ENCODE data around the gene CHMP5. TPM values are rescaled to one million over a fixed set of nuclear protein-coding genes. Genes with fewer than 3 reads are reported as not detected.

CHMP5 gene
- total RNA-seq, 4 donors from 2014 or later: 43.7 to 60.3 (median 50.7) TPM

DNA sequence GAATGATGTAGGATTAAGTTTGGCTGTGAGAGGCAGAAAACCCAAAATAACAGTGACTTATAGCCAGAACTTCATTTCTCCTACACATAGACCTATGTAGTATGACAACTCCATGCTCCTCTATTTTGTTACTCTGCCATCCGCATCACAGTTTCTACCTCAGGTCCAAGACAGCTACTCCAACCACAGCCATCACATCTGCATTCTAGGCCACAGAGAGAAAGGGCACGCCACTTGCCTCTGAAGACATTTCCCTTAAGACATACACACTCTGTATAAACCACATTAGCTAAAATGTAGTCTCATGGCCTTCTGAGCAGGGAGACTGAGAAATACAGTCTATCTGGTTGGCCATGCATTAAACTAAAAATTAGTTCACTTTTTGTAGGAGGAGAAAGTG is 14.9 kb upstream of the CHMP5 start:
- 98% methylated on average over 2 of the region's 2 CpGs for WGBS
- H3K36me3 ChIP-seq: peaks cover 42% of the 10 kb centered on the region
- no peak overlapping the region for H3K27ac ChIP-seq

GRCh38 chr9:33250458-33250995 is 14.3 kb upstream of the CHMP5 start:
- TF ChIP-seq POLR2A (IDR thresholded peaks at IDR 0.05): no peak
- 26% methylated on average over 1 of the region's 1 CpG for WGBS
- no peak overlapping the region for H3K27ac ChIP-seq

More for the DNA sequence above, 14.9 kb upstream of the CHMP5 start:
- H3K27me3 ChIP-seq: no peaks in the 10 kb centered on the region
- no peaks in the 10 kb centered on the region for H3K9me3 ChIP-seq
- H3K4me1 ChIP-seq: peaks cover 6% of the 10 kb centered on the region
- no peak overlapping the region for H3K4me3 ChIP-seq
- TF ChIP-seq POLR2AphosphoS5 (IDR thresholded peaks at IDR 0.05) (no peak), EP300 (IDR thresholded peaks at IDR 0.05) (no peak), POLR2A (IDR thresholded peaks at IDR 0.05) (no peak), CTCF (IDR thresholded peaks at IDR 0.05) (no peak)
- peak in 1 of 2 donors; percentile 20 for DNase-seq (ENCODE audit: low spot score in 2 of 2)

GRCh38 chr9:33254211-33254610 is 10.6 kb upstream of the CHMP5 start:
- Histone ChIP-seq H3K27ac (no peak overlapping the region), H3K36me3 (peaks cover 78% of the 10 kb centered on the region), H3K4me3 (no peak overlapping the region), H3K9me3 (no peaks in the 10 kb centered on the region), H3K4me1 (peaks cover 6% of the 10 kb centered on the region), H3K27me3 (no peaks in the 10 kb centered on the region)
- no peak for TF ChIP-seq POLR2A (IDR thresholded peaks at IDR 0.05)
- no peak for TF ChIP-seq POLR2AphosphoS5 (IDR thresholded peaks at IDR 0.05)
- no peak for TF ChIP-seq CTCF (IDR thresholded peaks at IDR 0.05)
- no peak for TF ChIP-seq EP300 (IDR thresholded peaks at IDR 0.05)
- DNase-seq (ENCODE audit: low spot score in 2 of 2): no peak
- 99% methylated on average over 4 of the region's 4 CpGs for WGBS

More at GRCh38 chr9:33250458-33250995, 14.3 kb upstream of the CHMP5 start:
- peak in 1 of 2 donors; percentile 43 for DNase-seq (ENCODE audit: low spot score in 2 of 2)
- Histone ChIP-seq H3K36me3 (peaks cover 48% of the 10 kb centered on the region), H3K4me1 (peaks cover 6% of the 10 kb centered on the region), H3K4me3 (no peak overlapping the region), H3K27me3 (no peaks in the 10 kb centered on the region), H3K9me3 (no peaks in the 10 kb centered on the region)

DNA sequence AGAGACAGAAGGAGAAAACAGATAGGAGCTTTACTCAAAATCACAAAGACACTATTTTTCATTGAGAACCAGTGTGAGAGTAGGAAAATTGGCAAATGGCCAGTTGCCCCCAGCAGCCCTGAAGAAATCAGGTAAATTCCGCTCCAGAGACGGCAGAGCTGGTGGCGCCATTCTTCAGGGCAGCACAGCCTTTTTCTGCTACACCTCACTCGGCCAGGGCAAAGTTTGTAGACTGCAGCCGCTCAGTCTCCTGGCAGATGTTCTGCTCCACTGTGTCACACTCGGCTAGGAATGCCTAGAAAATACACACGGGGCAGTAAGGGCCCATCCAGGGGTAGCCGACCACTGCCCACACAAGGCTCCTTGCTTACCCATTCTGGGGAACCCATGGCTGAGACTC is 9.8 kb upstream of the CHMP5 start:
- H3K4me1 ChIP-seq: peaks cover 6% of the 10 kb centered on the region
- H3K27ac ChIP-seq: peak overlapping the region; percentile 7
- TF ChIP-seq EP300 (IDR thresholded peaks at IDR 0.05) (no peak), POLR2AphosphoS5 (IDR thresholded peaks at IDR 0.05) (no peak), CTCF (IDR thresholded peaks at IDR 0.05) (no peak), POLR2A (IDR thresholded peaks at IDR 0.05) (no peak)
- 92% methylated on average over 6 of the region's 8 CpGs for WGBS
- peaks cover 86% of the 10 kb centered on the region for H3K36me3 ChIP-seq
- DNase-seq (ENCODE audit: low spot score in 2 of 2): no peak
- no peaks in the 10 kb centered on the region for H3K27me3 ChIP-seq
- H3K4me3 ChIP-seq: no peak overlapping the region
- no peaks in the 10 kb centered on the region for H3K9me3 ChIP-seq

DNA sequence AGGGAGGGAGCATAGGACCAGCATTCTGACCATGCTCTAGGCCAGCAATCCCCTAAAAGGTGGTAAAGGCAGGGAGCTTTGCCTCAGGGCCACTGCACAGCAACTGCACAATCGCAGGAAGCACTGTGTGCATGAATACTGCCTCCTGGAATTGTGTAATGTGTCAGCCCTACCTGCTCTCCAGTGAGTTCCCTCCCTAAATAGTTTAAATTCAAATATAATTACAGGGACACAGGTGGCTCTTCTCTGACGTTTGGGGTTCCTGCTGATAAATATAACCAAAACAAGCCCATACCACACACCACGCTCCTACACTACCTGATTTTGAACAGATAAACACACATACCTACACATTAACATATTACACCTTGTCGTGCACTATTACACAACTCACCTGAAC is 9.4 kb upstream of the CHMP5 start:
- TF ChIP-seq POLR2A (IDR thresholded peaks at IDR 0.05) (no peak), POLR2AphosphoS5 (IDR thresholded peaks at IDR 0.05) (no peak), EP300 (IDR thresholded peaks at IDR 0.05) (no peak), CTCF (IDR thresholded peaks at IDR 0.05) (no peak)
- Histone ChIP-seq H3K27ac (peak overlapping the region; percentile 7), H3K4me1 (peaks cover 4% of the 10 kb centered on the region), H3K27me3 (no peaks in the 10 kb centered on the region), H3K4me3 (no peak overlapping the region), H3K36me3 (peaks cover 90% of the 10 kb centered on the region), H3K9me3 (no peaks in the 10 kb centered on the region)
- 61% methylated on average over 4 of the region's 4 CpGs for WGBS
- no peak for DNase-seq (ENCODE audit: low spot score in 2 of 2)

- TF ChIP-seq CTCF (IDR thresholded peaks at IDR 0.05) (no peak), POLR2AphosphoS5 (IDR thresholded peaks at IDR 0.05) (no peak), POLR2A (IDR thresholded peaks at IDR 0.05) (no peak), EP300 (IDR thresholded peaks at IDR 0.05) (no peak)
Measured at GRCh38 chr9:33256236-33256635, 8.6 kb upstream of the CHMP5 start.

More at GRCh38 chr9:33256236-33256635, 8.6 kb upstream of the CHMP5 start:
- Histone ChIP-seq H3K27me3 (no peaks in the 10 kb centered on the region), H3K27ac (no peak overlapping the region), H3K4me3 (no peak overlapping the region), H3K9me3 (no peaks in the 10 kb centered on the region), H3K4me1 (no peaks in the 10 kb centered on the region), H3K36me3 (peaks cover 97% of the 10 kb centered on the region)
- no peak for DNase-seq (ENCODE audit: low spot score in 2 of 2)
- 64% methylated on average over 2 of the region's 2 CpGs for WGBS

Data from suprapubic skin (tissue), 4 donors.